ENCODE data around the gene EIF1.

- TF ChIP-seq, protein P1, sequence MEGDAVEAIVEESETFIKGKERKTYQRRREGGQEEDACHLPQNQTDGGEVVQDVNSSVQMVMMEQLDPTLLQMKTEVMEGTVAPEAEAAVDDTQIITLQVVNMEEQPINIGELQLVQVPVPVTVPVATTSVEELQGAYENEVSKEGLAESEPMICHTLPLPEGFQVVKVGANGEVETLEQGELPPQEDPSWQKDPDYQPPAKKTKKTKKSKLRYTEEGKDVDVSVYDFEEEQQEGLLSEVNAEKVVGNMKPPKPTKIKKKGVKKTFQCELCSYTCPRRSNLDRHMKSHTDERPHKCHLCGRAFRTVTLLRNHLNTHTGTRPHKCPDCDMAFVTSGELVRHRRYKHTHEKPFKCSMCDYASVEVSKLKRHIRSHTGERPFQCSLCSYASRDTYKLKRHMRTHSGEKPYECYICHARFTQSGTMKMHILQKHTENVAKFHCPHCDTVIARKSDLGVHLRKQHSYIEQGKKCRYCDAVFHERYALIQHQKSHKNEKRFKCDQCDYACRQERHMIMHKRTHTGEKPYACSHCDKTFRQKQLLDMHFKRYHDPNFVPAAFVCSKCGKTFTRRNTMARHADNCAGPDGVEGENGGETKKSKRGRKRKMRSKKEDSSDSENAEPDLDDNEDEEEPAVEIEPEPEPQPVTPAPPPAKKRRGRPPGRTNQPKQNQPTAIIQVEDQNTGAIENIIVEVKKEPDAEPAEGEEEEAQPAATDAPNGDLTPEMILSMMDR (IDR thresholded peaks at IDR 0.05), result no peak
- TF ChIP-seq EZH2 (IDR thresholded peaks at IDR 0.05; ENCODE audit: borderline replicate concordance, insufficient read depth, low read depth, low read length, poor library complexity, severe bottlenecking), result no peak
Measured at GRCh38 chr17:41647038-41647813, 41.5 kb upstream of the EIF1 start.

Data from B cell (primary cell).